ENCODE data around the gene P4HA2.

Gene P4HA2

DNA sequence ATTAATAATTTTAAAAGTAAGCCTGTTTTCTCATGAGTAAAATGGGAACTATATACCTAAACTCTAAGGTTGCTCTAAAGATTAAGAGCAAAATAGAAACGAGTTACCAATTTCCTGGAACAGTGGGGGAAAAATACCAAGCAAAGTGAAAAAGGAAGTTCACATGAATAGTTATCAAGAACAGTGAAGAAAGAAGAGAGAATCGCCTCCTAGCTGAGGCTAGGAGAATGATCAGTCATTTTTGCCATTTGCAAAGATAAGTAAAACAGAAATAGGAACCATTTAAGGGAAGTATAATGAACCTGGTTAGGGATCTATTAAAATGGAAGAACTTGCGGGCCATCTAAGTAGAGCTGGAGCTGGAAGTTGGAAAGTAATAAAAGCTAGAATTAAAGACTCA, 50.7 kb downstream of the P4HA2 start:
- TF ChIP-seq, protein P1, sequence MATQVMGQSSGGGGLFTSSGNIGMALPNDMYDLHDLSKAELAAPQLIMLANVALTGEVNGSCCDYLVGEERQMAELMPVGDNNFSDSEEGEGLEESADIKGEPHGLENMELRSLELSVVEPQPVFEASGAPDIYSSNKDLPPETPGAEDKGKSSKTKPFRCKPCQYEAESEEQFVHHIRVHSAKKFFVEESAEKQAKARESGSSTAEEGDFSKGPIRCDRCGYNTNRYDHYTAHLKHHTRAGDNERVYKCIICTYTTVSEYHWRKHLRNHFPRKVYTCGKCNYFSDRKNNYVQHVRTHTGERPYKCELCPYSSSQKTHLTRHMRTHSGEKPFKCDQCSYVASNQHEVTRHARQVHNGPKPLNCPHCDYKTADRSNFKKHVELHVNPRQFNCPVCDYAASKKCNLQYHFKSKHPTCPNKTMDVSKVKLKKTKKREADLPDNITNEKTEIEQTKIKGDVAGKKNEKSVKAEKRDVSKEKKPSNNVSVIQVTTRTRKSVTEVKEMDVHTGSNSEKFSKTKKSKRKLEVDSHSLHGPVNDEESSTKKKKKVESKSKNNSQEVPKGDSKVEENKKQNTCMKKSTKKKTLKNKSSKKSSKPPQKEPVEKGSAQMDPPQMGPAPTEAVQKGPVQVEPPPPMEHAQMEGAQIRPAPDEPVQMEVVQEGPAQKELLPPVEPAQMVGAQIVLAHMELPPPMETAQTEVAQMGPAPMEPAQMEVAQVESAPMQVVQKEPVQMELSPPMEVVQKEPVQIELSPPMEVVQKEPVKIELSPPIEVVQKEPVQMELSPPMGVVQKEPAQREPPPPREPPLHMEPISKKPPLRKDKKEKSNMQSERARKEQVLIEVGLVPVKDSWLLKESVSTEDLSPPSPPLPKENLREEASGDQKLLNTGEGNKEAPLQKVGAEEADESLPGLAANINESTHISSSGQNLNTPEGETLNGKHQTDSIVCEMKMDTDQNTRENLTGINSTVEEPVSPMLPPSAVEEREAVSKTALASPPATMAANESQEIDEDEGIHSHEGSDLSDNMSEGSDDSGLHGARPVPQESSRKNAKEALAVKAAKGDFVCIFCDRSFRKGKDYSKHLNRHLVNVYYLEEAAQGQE (IDR thresholded peaks at IDR 0.05; ENCODE audit: insufficient read depth in 1 of 2, low read depth in 2 of 2, low read length in 2 of 2): no peak
- TF ChIP-seq FOXP2 (optimal IDR thresholded peaks at IDR 0.05; ENCODE audit: borderline replicate concordance, extremely low read depth, extremely low read length, insufficient read depth): no peak
- TF ChIP-seq TAF1 (IDR thresholded peaks at IDR 0.05; ENCODE audit: borderline replicate concordance, insufficient read depth, low read length): no peak
- no peak for TF ChIP-seq POLR2AphosphoS5 (IDR thresholded peaks at IDR 0.05; ENCODE audit: low read depth, low read length)
- TF ChIP-seq SIN3A (IDR thresholded peaks at IDR 0.05; ENCODE audit: borderline replicate concordance, insufficient read depth, low read length): no peak

DNA sequence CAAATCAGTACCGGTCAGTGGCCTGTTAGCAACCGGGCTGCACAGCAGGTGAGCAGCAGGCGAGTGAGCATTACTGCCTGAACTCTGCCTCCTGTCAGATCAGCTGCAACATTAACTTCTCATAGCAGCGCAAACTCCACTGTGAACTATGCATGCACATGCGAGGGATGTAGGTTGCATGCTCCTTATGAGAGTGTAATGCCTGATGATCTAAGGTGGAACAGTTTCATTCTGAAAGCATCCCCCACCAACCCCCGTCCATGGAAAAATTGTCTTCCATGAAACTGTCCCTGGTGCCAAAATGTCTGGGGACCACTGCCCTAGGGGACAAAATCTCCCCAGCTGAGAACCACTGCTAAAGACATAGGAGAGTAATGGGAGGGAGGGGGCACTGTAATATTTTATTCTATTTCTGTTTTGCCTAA, 51.1 kb downstream of the P4HA2 start:
- TF ChIP-seq SIN3A (IDR thresholded peaks at IDR 0.05; ENCODE audit: borderline replicate concordance, insufficient read depth, low read length): no peak
- TF ChIP-seq TAF1 (IDR thresholded peaks at IDR 0.05; ENCODE audit: borderline replicate concordance, insufficient read depth, low read length): no peak
- no peak for TF ChIP-seq POLR2AphosphoS5 (IDR thresholded peaks at IDR 0.05; ENCODE audit: low read depth, low read length)
- no peak for TF ChIP-seq FOXP2 (optimal IDR thresholded peaks at IDR 0.05; ENCODE audit: borderline replicate concordance, extremely low read depth, extremely low read length, insufficient read depth)
- TF ChIP-seq, protein P1 (IDR thresholded peaks at IDR 0.05; ENCODE audit: insufficient read depth in 1 of 2, low read depth in 2 of 2, low read length in 2 of 2): no peak

DNA sequence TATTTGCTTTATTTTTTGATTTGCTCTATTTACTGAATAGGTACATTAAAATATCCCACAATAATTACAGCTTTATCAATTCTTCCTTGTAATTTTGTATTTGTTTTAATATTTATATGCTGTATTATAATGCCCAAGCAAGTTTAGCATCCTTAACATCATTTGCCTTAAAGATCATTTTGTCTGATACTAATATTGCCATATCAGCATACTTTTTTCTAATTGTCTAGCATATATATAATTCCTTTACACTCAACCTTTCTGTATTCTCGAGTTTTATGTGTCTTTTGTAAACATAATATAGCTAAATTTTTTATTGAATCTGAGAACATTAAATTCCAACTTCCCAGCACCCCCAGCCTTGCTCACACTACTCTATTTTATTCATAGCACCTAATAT, 64.7 kb downstream of the P4HA2 start:
- no peak for TF ChIP-seq SIN3A (IDR thresholded peaks at IDR 0.05; ENCODE audit: borderline replicate concordance, insufficient read depth, low read length)
- TF ChIP-seq TAF1 (IDR thresholded peaks at IDR 0.05; ENCODE audit: borderline replicate concordance, insufficient read depth, low read length): no peak
- TF ChIP-seq POLR2AphosphoS5 (IDR thresholded peaks at IDR 0.05; ENCODE audit: low read depth, low read length): no peak
- TF ChIP-seq, protein P1 (IDR thresholded peaks at IDR 0.05; ENCODE audit: insufficient read depth in 1 of 2, low read depth in 2 of 2, low read length in 2 of 2): no peak
- TF ChIP-seq FOXP2 (optimal IDR thresholded peaks at IDR 0.05; ENCODE audit: borderline replicate concordance, extremely low read depth, extremely low read length, insufficient read depth): no peak

DNA sequence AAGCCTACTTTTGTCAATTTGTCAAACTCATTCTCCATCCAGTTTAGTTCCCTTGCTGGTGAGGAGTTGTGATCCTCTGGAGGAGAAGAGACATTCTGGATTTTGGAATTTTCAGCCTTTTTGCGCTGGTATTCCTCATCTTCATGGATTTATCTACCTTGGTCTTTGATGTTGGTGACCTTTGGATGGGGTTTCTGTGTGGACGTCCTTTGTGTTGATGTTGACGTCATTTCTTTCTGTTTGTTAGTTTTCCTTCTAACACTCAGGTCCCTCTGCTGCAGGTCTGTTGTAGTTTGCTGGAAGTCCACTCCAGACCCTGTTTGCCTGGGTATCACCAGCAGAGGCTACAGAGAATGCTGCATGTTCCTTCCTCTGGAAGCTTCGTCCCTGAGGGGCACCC, 71.2 kb downstream of the P4HA2 start:
- no peak for TF ChIP-seq SIN3A (IDR thresholded peaks at IDR 0.05; ENCODE audit: borderline replicate concordance, insufficient read depth, low read length)
- no peak for TF ChIP-seq FOXP2 (optimal IDR thresholded peaks at IDR 0.05; ENCODE audit: borderline replicate concordance, extremely low read depth, extremely low read length, insufficient read depth)
- TF ChIP-seq TAF1 (IDR thresholded peaks at IDR 0.05; ENCODE audit: borderline replicate concordance, insufficient read depth, low read length): no peak
- TF ChIP-seq, protein P1 (IDR thresholded peaks at IDR 0.05; ENCODE audit: insufficient read depth in 1 of 2, low read depth in 2 of 2, low read length in 2 of 2): no peak
- TF ChIP-seq POLR2AphosphoS5 (IDR thresholded peaks at IDR 0.05; ENCODE audit: low read depth, low read length): no peak

DNA sequence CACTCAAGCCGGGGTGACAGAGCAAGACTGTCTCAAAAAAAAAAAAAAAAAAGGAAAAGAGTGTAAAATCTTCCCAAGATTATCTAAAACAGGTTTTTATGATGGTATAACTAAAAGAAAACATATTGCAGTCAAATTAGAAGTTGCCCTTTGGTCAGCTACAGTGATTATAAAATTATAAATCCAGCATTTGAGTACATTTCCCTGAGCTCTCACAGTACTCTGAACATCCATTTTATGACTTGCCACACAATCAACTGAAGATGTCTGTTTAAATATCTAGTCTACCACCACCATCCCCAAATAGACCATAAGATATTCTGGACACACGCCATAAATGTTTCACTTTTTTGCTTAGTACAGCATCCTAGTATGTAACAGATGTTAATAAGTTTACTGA, 77.1 kb downstream of the P4HA2 start:
- TF ChIP-seq POLR2AphosphoS5 (IDR thresholded peaks at IDR 0.05; ENCODE audit: low read depth, low read length): no peak
- TF ChIP-seq FOXP2 (optimal IDR thresholded peaks at IDR 0.05; ENCODE audit: borderline replicate concordance, extremely low read depth, extremely low read length, insufficient read depth): no peak
- TF ChIP-seq SIN3A (IDR thresholded peaks at IDR 0.05; ENCODE audit: borderline replicate concordance, insufficient read depth, low read length): no peak
- TF ChIP-seq, protein P1 (IDR thresholded peaks at IDR 0.05; ENCODE audit: insufficient read depth in 1 of 2, low read depth in 2 of 2, low read length in 2 of 2): no peak
